GM23338 (cell line): ENCODE data around the gene PIK3R3. TPM values are rescaled to one million over a fixed set of nuclear protein-coding genes. Genes with fewer than 3 reads are reported as not detected.

Experiments used
- ATAC-seq: fragments of 200-7000 bp; cut with Tn5 transposase; 3 replicates; pipeline ENCODE4 v1.9.1; 2020
- DNase-seq: peaks from one replicate; pipeline ENCODE4 v3.0.0-alpha.2; 2015; ENCODE audit warnings: low spot score
- H2AFZ ChIP-seq: fragments of 200-600 bp; sonication (generic); 2 replicates; pipeline ENCODE4 v1.8.0; 2016; ENCODE audit warnings: antibody characterized with exemption, mild to moderate bottlenecking, moderate library complexity
- H3F3A ChIP-seq: fragments of 200-600 bp; sonication (generic); replicated peaks from 2 replicates; pipeline ENCODE4 v1.8.0; 2017; ENCODE audit warnings: antibody characterized with exemption, mixed run types, low read depth
- H3K27ac ChIP-seq: fragments of 200-600 bp; sonication (generic); 2 replicates; pipeline ENCODE4 v1.6.1; 2016; ENCODE audit warnings: low read depth
- H3K27me3 ChIP-seq: fragments of 200-600 bp; sonication (generic); 2 replicates; pipeline ENCODE4 v1.8.0; 2016; ENCODE audit warnings: mild to moderate bottlenecking, mixed run types, moderate library complexity; ENCODE audit not compliant: insufficient read depth
- H3K36me3 ChIP-seq: fragments of 200-600 bp; sonication (generic); 2 replicates; pipeline ENCODE4 v1.8.0; 2016; ENCODE audit warnings: mild to moderate bottlenecking; ENCODE audit not compliant: insufficient read depth
- H3K4me1 ChIP-seq: fragments of 200-600 bp; sonication (generic); 2 replicates; pipeline ENCODE4 v1.8.0; 2016; ENCODE audit warnings: mild to moderate bottlenecking, moderate library complexity; ENCODE audit not compliant: insufficient read depth
- H3K4me2 ChIP-seq: fragments of 200-600 bp; sonication (generic); 2 replicates; pipeline ENCODE4 v1.7.1; 2017; ENCODE audit warnings: mixed run types
- H3K4me3 ChIP-seq: fragments of 200-600 bp; sonication (generic); 2 replicates; pipeline ENCODE4 v1.6.1; 2016; ENCODE audit warnings: mixed run types
- H3K79me2 ChIP-seq: fragments of 200-600 bp; sonication (generic); replicated peaks from 2 replicates; pipeline ENCODE4 v1.8.0; 2017; ENCODE audit warnings: mild to moderate bottlenecking; ENCODE audit not compliant: insufficient read depth
- H3K9me2 ChIP-seq: fragments of 200-600 bp; sonication (generic); 2 replicates; pipeline ENCODE4 v1.8.0; 2017; ENCODE audit not compliant: insufficient read depth
- H4K20me1 ChIP-seq: fragments of 200-600 bp; sonication (generic); replicated peaks from 2 replicates; pipeline ENCODE4 v1.8.0; 2017; ENCODE audit warnings: mild to moderate bottlenecking; ENCODE audit not compliant: insufficient read depth
- H3K27ac Mint-ChIP-seq: 2 replicates; pipeline ENCODE4 v1.8.0; 2020; ENCODE audit warnings: inconsistent platforms, mild to moderate bottlenecking, moderate library complexity, mixed read lengths
- H3K27me3 Mint-ChIP-seq: 3 replicates; pipeline ENCODE4 v1.8.0; 2022; ENCODE audit warnings: low read depth, mild to moderate bottlenecking, moderate library complexity, mixed read lengths, inconsistent platforms; ENCODE audit not compliant: insufficient read depth, poor library complexity
- H3K36me3 Mint-ChIP-seq: 3 replicates; pipeline ENCODE4 v1.8.0; 2021; ENCODE audit warnings: low read depth, mild to moderate bottlenecking, inconsistent platforms, moderate library complexity, mixed read lengths
- H3K4me1 Mint-ChIP-seq: 3 replicates; pipeline ENCODE4 v1.8.0; 2020; ENCODE audit warnings: mild to moderate bottlenecking, inconsistent platforms, mixed read lengths
- H3K4me3 Mint-ChIP-seq: 3 replicates; pipeline ENCODE4 v1.8.0; 2021; ENCODE audit warnings: moderate library complexity, mild to moderate bottlenecking, inconsistent platforms, mixed read lengths
- H3K9me3 Mint-ChIP-seq: 3 replicates; pipeline ENCODE4 v1.8.0; 2020; ENCODE audit warnings: moderate library complexity, mild to moderate bottlenecking, inconsistent platforms, mixed read lengths
- CREB1 ChIP-seq: fragments of 250-450 bp; sonication (Bioruptor Pico); IDR thresholded peaks from 2 replicates; pipeline ENCODE4 v1.5.0; 2020; ENCODE audit warnings: low read depth, mild to moderate bottlenecking, moderate library complexity
- CTCF ChIP-seq, 2 experiments: fragments of 200-600 bp in 1 of 2; sonication (generic) in 1 of 2; conservative IDR thresholded peaks; 2 replicates each; pipeline versions ENCODE4 v1.5.1 to v1.6.1; 2016 to 2017; ENCODE audit warnings: antibody characterized with exemption in 2 of 2, low read depth in 2 of 2, mild to moderate bottlenecking in 2 of 2, moderate library complexity in 1 of 2
- EZH2 ChIP-seq: fragments of 200-600 bp; sonication (generic); IDR thresholded peaks from one replicate; pipeline ENCODE4 v1.8.0; 2017; ENCODE audit warnings: antibody characterized with exemption, mild to moderate bottlenecking, low read depth; ENCODE audit not compliant: unreplicated experiment
- NANOG ChIP-seq: IDR thresholded peaks from 2 replicates; pipeline ENCODE4 v1.6.1; 2016; ENCODE audit warnings: antibody characterized with exemption, borderline replicate concordance
- POLR2AphosphoS5 ChIP-seq: IDR thresholded peaks from 2 replicates; pipeline ENCODE4 v1.6.1; 2016; ENCODE audit warnings: antibody characterized with exemption, low read depth
- REST ChIP-seq: IDR thresholded peaks from one replicate; pipeline ENCODE4 v1.6.1; 2018; ENCODE audit warnings: antibody characterized with exemption; ENCODE audit not compliant: unreplicated experiment
- STAT1 ChIP-seq: IDR thresholded peaks from one replicate; pipeline ENCODE4 v1.6.1; 2016; ENCODE audit warnings: antibody characterized with exemption; ENCODE audit not compliant: unreplicated experiment
- ZNF114 ChIP-seq: fragments of 250-450 bp; sonication (Bioruptor Pico); IDR thresholded peaks from 2 replicates; pipeline ENCODE4 v1.5.0; 2020; ENCODE audit warnings: mild to moderate bottlenecking, moderate library complexity
- ZNF331 ChIP-seq: fragments of 250-450 bp; sonication (Bioruptor Pico); IDR thresholded peaks from 2 replicates; pipeline ENCODE4 v1.5.0; 2020; ENCODE audit warnings: low read depth, mild to moderate bottlenecking, moderate library complexity
- ZNF462 ChIP-seq: fragments of 250-450 bp; sonication (Bioruptor Pico); IDR thresholded peaks from 2 replicates; pipeline ENCODE4 v1.5.0; 2020; ENCODE audit warnings: mild to moderate bottlenecking, moderate library complexity
- polyA plus RNA-seq: library from polyadenylated mRNA; unstranded; fragments of >200 nt; fragmentation: Nextera tagmentation; extraction: Ambion mirVana; gene quantifications from 2 replicates; pipeline ENCODE4 v1.2.1, GENCODE V29; 2016
- total RNA-seq: library from RNA; depleted of rRNA; stranded (reverse); fragments of >200 nt; shearing (Covaris generic); gene quantifications from 2 replicates; pipeline ENCODE4 v1.2.3, GENCODE V29; 2014

PIK3R3 gene
- total and polyA plus RNA-seq, 2 experiments from 2014 or later = 7.5 to 8.6 TPM

- no peak for TF ChIP-seq ZNF462
- no peak for TF ChIP-seq POLR2AphosphoS5
- TF ChIP-seq ZNF114 (CRISPR knock-in tag) = no peak
- no peak for TF ChIP-seq CREB1 (CRISPR knock-in tag)
- TF ChIP-seq EZH2 = no peak
- no peak for TF ChIP-seq STAT1
Measured at GRCh38 chr1:46012236-46012635, 120.2 kb downstream of the PIK3R3 start (continued).

- H3K4me2 ChIP-seq = no peak overlapping the region
- no peak overlapping the region for H3K4me3 Mint-ChIP-seq
- H3K4me3 ChIP-seq = no peak overlapping the region
- H3K9me2 ChIP-seq = no peaks in the 10 kb centered on the region
- H3K27ac ChIP-seq = no peak overlapping the region
- peaks cover 4% of the 10 kb centered on the region; the same call in 2 of the 3 replicates for H3K9me3 Mint-ChIP-seq
- H3K4me1 ChIP-seq = no peaks in the 10 kb centered on the region
- no peaks in the 10 kb centered on the region for H3K27me3 ChIP-seq
- H2AFZ ChIP-seq = no peak overlapping the region
- 0 out of 2 replicates have a peak, but pooled peaks cover 4% of the 10 kb centered on the region for H4K20me1 ChIP-seq
- no peak for DNase-seq
- no peaks in the 10 kb centered on the region for H3F3A ChIP-seq
- no peaks in the 10 kb centered on the region for H3K79me2 ChIP-seq
- H3K27me3 Mint-ChIP-seq = no peaks in the 10 kb centered on the region
- H3K4me1 Mint-ChIP-seq = no peaks in the 10 kb centered on the region
- H3K36me3 ChIP-seq = peaks cover 10% of the 10 kb centered on the region; the same call in 1 of the 2 replicates
- ATAC-seq = no peak
- peaks cover 61% of the 10 kb centered on the region for H3K36me3 Mint-ChIP-seq
- no peak overlapping the region for H3K27ac Mint-ChIP-seq
- TF ChIP-seq REST = no peak
- TF ChIP-seq STAT1 = no peak
- TF ChIP-seq ZNF114 (CRISPR knock-in tag) = no peak
- no peak for TF ChIP-seq ZNF331
- no peak for TF ChIP-seq POLR2AphosphoS5
- TF ChIP-seq CTCF (conservative IDR thresholded peaks at IDR 0.05; ENCODE audit: low read depth in 2 of 2) = no peak
- TF ChIP-seq NANOG = no peak
- no peak for TF ChIP-seq EZH2
Measured at GRCh38 chr1:46011121-46011695, 121.2 kb downstream of the PIK3R3 start.
